LNCAP (cell line): ENCODE results near the gene IPCEF1.

ENCODE experiments used
- CTCF ChIP-seq: fragments of 450-650 bp; IDR thresholded peaks from 2 replicates; pipeline ENCODE4 v1.5.1; 2017; ENCODE audit warnings: mild to moderate bottlenecking

Gene IPCEF1

GRCh38 chr6:154247119-154247861 is 109.3 kb downstream of the IPCEF1 start:
- TF ChIP-seq CTCF = no peak

GRCh38 chr6:154246723-154247118 is 109.9 kb downstream of the IPCEF1 start:
- no peak for TF ChIP-seq CTCF

DNA sequence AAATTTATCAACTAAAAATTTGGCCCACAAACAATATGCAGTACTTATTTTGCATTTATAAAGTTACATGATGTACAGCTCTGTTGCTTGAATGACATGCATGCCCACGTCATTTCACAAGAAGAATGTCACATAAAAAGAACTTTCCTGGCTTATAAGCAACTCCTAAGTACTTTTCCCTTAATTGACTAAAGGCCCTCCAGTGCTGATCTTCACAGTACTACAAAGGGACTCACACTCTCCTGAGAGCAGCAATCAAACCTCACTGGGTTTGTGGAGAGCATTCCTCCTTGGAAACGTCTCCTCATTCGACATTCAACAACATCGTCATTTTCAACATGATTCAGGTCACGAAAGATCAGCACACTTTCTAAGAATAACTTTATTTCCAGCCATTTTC is 111.1 kb downstream of the IPCEF1 start:
- no peak for TF ChIP-seq CTCF

DNA sequence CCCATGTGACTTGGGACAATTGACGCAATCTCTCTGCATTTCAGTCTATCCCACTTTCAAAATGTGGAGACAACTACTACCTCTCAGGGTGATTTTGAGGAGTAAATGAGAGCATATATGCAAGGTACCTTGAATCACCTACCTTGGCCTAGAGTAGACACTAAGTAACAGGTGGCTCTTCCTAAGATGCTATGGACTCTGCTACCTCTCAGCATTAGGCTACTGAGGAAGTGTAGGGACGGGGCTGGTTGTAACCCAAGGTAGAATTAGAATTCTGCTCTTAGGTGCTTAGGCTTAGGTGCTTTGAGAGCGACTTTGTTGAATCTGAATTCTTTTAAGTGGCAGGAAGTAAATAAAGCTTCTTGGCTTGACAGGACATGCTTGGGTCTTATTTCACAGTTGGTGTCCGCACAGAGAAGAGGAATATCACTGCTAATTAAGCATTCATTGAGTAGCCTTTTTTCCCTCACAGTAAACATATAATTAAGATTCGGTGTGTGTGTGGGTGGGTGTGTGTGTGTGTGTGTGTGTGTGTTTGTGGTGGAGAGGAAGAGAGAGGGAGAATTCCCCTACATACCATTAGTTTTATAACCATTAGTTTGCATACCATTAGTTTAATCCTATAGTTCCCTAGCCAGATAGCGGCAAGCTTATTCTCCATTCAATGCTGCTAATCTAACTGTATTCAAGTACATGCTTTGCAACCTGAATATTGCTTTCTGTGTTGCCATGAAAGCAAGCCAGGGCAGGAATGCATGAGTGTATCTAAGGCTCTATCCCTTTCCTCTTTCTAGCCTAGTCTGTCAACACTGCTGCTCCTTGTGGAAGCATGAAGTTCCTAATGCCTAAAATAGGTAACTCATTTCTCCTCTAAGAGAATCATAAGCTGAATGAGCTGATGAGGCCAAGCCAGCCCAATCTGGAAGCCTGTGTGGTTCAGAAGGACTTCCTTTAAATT is 112.5 kb downstream of the IPCEF1 start:
- TF ChIP-seq CTCF = no peak

- no peak for TF ChIP-seq CTCF
Observed at GRCh38 chr6:154242617-154243357, 113.8 kb downstream of the IPCEF1 start.

DNA sequence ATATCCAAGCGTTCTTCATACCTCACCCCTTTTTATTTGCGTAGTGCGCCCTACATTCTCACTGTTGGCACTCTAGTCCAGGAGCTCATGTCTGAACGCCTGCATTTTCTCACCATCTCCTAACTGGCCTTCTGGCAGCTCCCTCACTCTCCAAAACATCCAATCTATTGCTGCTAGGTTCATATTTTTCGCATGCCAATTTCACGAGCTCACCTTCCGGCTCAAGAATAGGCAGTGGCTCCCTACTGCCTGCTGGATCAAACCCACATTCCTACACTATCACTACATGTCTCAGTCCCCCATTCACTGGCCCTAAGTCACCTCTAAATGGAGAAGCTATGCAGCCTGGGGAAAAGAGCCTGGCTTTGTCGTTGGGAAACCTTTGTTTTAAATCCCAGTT is 115.0 kb downstream of the IPCEF1 start:
- TF ChIP-seq CTCF = no peak

- TF ChIP-seq CTCF = no peak
Observed at GRCh38 chr6:154239392-154239791, 117.2 kb downstream of the IPCEF1 start.
